ENCODE measurements around the gene UROC1. TPM values are rescaled to one million over a fixed set of nuclear protein-coding genes. Genes with fewer than 3 reads are reported as not detected.
A peak's percentile ranks its signal among the peaks of the same experiment; 100 is the strongest.

Gene UROC1
- polyA plus RNA-seq, 1 of the 3 experiments (the other 2 are of a cell fraction), result not detected

DNA sequence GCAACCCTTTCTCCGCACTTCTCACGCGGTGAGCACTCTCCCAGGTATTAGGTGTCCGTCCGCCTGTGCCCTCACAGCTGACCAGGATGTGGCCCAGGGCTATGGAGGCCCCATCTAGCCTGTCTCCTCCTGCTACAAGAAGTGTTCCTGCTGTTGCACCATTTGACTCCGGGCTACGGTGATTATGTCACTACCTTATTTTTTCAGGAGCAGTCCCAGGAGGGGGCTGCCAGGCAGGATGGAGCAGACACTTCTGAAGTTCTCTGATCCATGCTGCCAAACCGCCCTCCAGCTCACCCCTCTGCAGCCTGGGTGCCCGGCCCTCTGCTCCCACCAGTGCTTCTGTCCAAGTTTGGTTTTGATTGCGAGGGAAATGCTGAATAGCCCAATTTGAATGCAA is 78.8 kb downstream of the UROC1 start:
- ChIA-PET POLR2A (no interaction called here), CTCF (interaction anchor here (1.0 kb wide), 1 partner anchor 305 kb away, joined by 3 read pairs; no protein-coding TSS in a partner anchor)
- H3K27me3 ChIP-seq (ENCODE audit: insufficient read depth), result no peaks in the 10 kb centered on the region
- no peaks in the 10 kb centered on the region for H3K9me2 ChIP-seq
- H3K27ac ChIP-seq (ENCODE audit: low read depth in 2 of 2, low read length in 1 of 2), result no peak overlapping the region
- no peak overlapping the region for H3K4me3 ChIP-seq (ENCODE audit: low read depth in 2 of 2, low read length in 1 of 2)
- no peaks in the 10 kb centered on the region for H3K79me2 ChIP-seq (ENCODE audit: insufficient read depth)
- H3K9me3 ChIP-seq, result no peaks in the 10 kb centered on the region
- no peak overlapping the region for H3K4me2 ChIP-seq
- 98% methylated on average over 10 of the region's 10 CpGs for WGBS (ENCODE audit: low lambda C conversion rate)
- peak; percentile 9 for DNase-seq
- no peak for TF ChIP-seq NFIC (IDR thresholded peaks at IDR 0.05; ENCODE audit: borderline replicate concordance)
- no peak for TF ChIP-seq FOXJ3 (CRISPR knock-in tag; IDR thresholded peaks at IDR 0.05)
- TF ChIP-seq, protein P1, sequence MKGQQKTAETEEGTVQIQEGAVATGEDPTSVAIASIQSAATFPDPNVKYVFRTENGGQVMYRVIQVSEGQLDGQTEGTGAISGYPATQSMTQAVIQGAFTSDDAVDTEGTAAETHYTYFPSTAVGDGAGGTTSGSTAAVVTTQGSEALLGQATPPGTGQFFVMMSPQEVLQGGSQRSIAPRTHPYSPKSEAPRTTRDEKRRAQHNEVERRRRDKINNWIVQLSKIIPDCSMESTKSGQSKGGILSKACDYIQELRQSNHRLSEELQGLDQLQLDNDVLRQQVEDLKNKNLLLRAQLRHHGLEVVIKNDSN (IDR thresholded peaks at IDR 0.05; ENCODE audit: borderline replicate concordance, low read depth), result no peak
- no peak for TF ChIP-seq JUND (IDR thresholded peaks at IDR 0.05)
- TF ChIP-seq, protein P2, sequence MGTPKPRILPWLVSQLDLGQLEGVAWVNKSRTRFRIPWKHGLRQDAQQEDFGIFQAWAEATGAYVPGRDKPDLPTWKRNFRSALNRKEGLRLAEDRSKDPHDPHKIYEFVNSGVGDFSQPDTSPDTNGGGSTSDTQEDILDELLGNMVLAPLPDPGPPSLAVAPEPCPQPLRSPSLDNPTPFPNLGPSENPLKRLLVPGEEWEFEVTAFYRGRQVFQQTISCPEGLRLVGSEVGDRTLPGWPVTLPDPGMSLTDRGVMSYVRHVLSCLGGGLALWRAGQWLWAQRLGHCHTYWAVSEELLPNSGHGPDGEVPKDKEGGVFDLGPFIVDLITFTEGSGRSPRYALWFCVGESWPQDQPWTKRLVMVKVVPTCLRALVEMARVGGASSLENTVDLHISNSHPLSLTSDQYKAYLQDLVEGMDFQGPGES (IDR thresholded peaks at IDR 0.05; ENCODE audit: low read depth, low read length), result no peak
- no peak for TF ChIP-seq GABPA (IDR thresholded peaks at IDR 0.05; ENCODE audit: low read depth)
- TF ChIP-seq, protein P3, sequence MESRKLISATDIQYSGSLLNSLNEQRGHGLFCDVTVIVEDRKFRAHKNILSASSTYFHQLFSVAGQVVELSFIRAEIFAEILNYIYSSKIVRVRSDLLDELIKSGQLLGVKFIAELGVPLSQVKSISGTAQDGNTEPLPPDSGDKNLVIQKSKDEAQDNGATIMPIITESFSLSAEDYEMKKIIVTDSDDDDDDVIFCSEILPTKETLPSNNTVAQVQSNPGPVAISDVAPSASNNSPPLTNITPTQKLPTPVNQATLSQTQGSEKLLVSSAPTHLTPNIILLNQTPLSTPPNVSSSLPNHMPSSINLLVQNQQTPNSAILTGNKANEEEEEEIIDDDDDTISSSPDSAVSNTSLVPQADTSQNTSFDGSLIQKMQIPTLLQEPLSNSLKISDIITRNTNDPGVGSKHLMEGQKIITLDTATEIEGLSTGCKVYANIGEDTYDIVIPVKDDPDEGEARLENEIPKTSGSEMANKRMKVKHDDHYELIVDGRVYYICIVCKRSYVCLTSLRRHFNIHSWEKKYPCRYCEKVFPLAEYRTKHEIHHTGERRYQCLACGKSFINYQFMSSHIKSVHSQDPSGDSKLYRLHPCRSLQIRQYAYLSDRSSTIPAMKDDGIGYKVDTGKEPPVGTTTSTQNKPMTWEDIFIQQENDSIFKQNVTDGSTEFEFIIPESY (IDR thresholded peaks at IDR 0.05; ENCODE audit: borderline replicate concordance, low read depth), result no peak
- TF ChIP-seq, protein P4, sequence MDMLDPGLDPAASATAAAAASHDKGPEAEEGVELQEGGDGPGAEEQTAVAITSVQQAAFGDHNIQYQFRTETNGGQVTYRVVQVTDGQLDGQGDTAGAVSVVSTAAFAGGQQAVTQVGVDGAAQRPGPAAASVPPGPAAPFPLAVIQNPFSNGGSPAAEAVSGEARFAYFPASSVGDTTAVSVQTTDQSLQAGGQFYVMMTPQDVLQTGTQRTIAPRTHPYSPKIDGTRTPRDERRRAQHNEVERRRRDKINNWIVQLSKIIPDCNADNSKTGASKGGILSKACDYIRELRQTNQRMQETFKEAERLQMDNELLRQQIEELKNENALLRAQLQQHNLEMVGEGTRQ (IDR thresholded peaks at IDR 0.05; ENCODE audit: borderline replicate concordance, low read depth, low read length), result no peak
- no peak for TF ChIP-seq SMC3 (IDR thresholded peaks at IDR 0.05; ENCODE audit: low read depth, low read length)
- no peak for TF ChIP-seq TCF12 (IDR thresholded peaks at IDR 0.05)
- no peak for TF ChIP-seq SIN3A (IDR thresholded peaks at IDR 0.05; ENCODE audit: borderline replicate concordance, low read depth, low read length)
- TF ChIP-seq, protein P5, sequence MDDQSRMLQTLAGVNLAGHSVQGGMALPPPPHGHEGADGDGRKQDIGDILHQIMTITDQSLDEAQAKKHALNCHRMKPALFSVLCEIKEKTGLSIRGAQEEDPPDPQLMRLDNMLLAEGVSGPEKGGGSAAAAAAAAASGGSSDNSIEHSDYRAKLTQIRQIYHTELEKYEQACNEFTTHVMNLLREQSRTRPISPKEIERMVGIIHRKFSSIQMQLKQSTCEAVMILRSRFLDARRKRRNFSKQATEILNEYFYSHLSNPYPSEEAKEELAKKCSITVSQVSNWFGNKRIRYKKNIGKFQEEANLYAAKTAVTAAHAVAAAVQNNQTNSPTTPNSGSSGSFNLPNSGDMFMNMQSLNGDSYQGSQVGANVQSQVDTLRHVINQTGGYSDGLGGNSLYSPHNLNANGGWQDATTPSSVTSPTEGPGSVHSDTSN (IDR thresholded peaks at IDR 0.05), result no peak
- TF ChIP-seq, protein P6, sequence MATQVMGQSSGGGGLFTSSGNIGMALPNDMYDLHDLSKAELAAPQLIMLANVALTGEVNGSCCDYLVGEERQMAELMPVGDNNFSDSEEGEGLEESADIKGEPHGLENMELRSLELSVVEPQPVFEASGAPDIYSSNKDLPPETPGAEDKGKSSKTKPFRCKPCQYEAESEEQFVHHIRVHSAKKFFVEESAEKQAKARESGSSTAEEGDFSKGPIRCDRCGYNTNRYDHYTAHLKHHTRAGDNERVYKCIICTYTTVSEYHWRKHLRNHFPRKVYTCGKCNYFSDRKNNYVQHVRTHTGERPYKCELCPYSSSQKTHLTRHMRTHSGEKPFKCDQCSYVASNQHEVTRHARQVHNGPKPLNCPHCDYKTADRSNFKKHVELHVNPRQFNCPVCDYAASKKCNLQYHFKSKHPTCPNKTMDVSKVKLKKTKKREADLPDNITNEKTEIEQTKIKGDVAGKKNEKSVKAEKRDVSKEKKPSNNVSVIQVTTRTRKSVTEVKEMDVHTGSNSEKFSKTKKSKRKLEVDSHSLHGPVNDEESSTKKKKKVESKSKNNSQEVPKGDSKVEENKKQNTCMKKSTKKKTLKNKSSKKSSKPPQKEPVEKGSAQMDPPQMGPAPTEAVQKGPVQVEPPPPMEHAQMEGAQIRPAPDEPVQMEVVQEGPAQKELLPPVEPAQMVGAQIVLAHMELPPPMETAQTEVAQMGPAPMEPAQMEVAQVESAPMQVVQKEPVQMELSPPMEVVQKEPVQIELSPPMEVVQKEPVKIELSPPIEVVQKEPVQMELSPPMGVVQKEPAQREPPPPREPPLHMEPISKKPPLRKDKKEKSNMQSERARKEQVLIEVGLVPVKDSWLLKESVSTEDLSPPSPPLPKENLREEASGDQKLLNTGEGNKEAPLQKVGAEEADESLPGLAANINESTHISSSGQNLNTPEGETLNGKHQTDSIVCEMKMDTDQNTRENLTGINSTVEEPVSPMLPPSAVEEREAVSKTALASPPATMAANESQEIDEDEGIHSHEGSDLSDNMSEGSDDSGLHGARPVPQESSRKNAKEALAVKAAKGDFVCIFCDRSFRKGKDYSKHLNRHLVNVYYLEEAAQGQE (IDR thresholded peaks at IDR 0.05; ENCODE audit: low read depth, low read length), result no peak
- TF ChIP-seq TEAD4 (IDR thresholded peaks at IDR 0.05; ENCODE audit: borderline replicate concordance, insufficient read depth), result no peak
- TF ChIP-seq TAF1 (IDR thresholded peaks at IDR 0.05; ENCODE audit: borderline replicate concordance, low read depth, low read length), result no peak
- no peak for TF ChIP-seq GATA2 (CRISPR knock-in tag; IDR thresholded peaks at IDR 0.05)
- H4K20me1 ChIP-seq (ENCODE audit: insufficient read depth), result no peaks in the 10 kb centered on the region
- H3F3A ChIP-seq (replicated peaks; ENCODE audit: insufficient read depth), result no peaks in the 10 kb centered on the region
- peaks cover 0 to 26% of the 10 kb centered on the region in 2 experiments; a peak in 1 of 4 replicates for H3K4me1 ChIP-seq (ENCODE audit: control insufficient read depth in 1 of 2, insufficient read depth in 2 of 2, low read depth in 1 of 2, low read length in 1 of 2)
- H3K9ac ChIP-seq, result no peak overlapping the region
- no peak overlapping the region for H2AFZ ChIP-seq (ENCODE audit: low read depth)
- H3K36me3 ChIP-seq (replicated peaks in 1 of 2; ENCODE audit: control insufficient read depth in 1 of 2, insufficient read depth in 2 of 2, low read length in 1 of 2), result peaks cover 4 to 21% of the 10 kb centered on the region in 2 experiments
